ENCODE results near the gene SREBF2.

DNA sequence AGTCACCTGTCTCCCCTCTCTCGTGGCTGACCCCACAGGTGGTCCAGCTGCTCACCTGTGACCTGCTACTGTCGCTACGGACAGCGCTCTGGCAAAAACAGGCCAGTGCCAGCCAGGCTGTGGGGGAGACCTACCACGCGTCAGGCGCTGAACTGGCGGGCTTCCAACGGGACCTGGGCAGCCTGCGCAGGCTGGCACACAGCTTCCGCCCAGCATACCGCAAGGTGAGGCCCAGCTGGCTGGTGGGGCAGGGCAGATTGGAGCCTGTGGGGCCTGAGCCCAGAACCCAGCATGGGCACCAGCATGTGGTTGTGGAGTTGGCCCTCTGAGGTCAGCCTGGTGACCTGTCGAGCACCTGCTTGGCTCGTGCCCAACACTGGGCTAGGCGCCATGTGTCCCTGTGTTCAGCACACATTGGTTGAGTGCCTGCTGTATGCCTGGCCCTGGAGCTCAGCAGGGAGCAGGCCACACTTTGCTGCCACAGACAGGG is 70.1 kb downstream of the SREBF2 start:
- TF ChIP-seq EZH2 (IDR thresholded peaks at IDR 0.05; ENCODE audit: borderline replicate concordance, insufficient read depth, low read depth, low read length, poor library complexity, severe bottlenecking) = no peak
- TF ChIP-seq, protein P1, sequence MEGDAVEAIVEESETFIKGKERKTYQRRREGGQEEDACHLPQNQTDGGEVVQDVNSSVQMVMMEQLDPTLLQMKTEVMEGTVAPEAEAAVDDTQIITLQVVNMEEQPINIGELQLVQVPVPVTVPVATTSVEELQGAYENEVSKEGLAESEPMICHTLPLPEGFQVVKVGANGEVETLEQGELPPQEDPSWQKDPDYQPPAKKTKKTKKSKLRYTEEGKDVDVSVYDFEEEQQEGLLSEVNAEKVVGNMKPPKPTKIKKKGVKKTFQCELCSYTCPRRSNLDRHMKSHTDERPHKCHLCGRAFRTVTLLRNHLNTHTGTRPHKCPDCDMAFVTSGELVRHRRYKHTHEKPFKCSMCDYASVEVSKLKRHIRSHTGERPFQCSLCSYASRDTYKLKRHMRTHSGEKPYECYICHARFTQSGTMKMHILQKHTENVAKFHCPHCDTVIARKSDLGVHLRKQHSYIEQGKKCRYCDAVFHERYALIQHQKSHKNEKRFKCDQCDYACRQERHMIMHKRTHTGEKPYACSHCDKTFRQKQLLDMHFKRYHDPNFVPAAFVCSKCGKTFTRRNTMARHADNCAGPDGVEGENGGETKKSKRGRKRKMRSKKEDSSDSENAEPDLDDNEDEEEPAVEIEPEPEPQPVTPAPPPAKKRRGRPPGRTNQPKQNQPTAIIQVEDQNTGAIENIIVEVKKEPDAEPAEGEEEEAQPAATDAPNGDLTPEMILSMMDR (IDR thresholded peaks at IDR 0.05) = no peak
